Measurements from ENCODE around the gene PKMYT1. TPM values are rescaled to one million over a fixed set of nuclear protein-coding genes. Genes with fewer than 3 reads are reported as not detected.

Gene PKMYT1
- total and polyA plus RNA-seq, 2 experiments from 2014 or later, result 7.7 to 21.0 TPM

DNA sequence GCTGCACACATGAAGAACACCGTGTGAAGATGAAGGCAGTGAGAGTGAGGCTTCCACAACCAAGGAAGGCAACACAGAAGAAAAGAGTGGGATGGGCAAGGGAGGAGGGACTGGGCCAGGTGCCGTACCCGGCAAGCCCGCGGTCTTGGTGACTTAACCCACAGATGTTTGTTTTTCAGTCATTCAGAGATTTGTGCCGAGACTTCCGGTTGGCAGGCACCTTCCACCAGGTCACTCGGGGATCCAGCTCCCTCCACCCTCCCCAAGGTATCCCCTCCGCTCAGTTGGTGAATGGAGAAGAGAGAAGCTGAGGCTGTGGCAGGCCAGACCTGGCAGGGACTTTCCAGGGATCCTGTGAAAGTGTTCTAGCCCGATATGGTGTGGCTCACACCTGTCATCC is 21.0 kb downstream of the PKMYT1 start:
- Histone ChIP-seq H3K9me3 (ENCODE audit: low read depth) (no peaks in the 10 kb centered on the region), H3K4me1 (ENCODE audit: insufficient read depth) (peaks cover 12% of the 10 kb centered on the region), H3K36me3 (replicated peaks; ENCODE audit: insufficient read depth, low read depth) (no peaks in the 10 kb centered on the region), H3K27ac (no peak overlapping the region), H3K27me3 (peaks cover 23% of the 10 kb centered on the region), H3K4me2 (no peak overlapping the region), H3K4me3 (no peak overlapping the region), H3K79me2 (no peaks in the 10 kb centered on the region), H3K9me2 (replicated peaks; ENCODE audit: insufficient read depth) (no peaks in the 10 kb centered on the region), H4K20me1 (ENCODE audit: insufficient read depth, poor library complexity, severe bottlenecking) (no peaks in the 10 kb centered on the region), H2AFZ (no peak overlapping the region)
- TF ChIP-seq EZH2 (IDR thresholded peaks at IDR 0.05; ENCODE audit: borderline replicate concordance) (no peak), EZH2phosphoT487 (IDR thresholded peaks at IDR 0.05; ENCODE audit: low read depth, severe bottlenecking, unreplicated experiment) (no peak)
- TF ChIP-seq, protein P1, sequence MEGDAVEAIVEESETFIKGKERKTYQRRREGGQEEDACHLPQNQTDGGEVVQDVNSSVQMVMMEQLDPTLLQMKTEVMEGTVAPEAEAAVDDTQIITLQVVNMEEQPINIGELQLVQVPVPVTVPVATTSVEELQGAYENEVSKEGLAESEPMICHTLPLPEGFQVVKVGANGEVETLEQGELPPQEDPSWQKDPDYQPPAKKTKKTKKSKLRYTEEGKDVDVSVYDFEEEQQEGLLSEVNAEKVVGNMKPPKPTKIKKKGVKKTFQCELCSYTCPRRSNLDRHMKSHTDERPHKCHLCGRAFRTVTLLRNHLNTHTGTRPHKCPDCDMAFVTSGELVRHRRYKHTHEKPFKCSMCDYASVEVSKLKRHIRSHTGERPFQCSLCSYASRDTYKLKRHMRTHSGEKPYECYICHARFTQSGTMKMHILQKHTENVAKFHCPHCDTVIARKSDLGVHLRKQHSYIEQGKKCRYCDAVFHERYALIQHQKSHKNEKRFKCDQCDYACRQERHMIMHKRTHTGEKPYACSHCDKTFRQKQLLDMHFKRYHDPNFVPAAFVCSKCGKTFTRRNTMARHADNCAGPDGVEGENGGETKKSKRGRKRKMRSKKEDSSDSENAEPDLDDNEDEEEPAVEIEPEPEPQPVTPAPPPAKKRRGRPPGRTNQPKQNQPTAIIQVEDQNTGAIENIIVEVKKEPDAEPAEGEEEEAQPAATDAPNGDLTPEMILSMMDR (IDR thresholded peaks at IDR 0.05; ENCODE audit: poor library complexity), result no peak
- no peak for DNase-seq (ENCODE audit: low spot score)
- WGBS (ENCODE audit: low lambda C conversion rate, missing lambda C conversion rate), result 74% methylated on average over 10 of the region's 10 CpGs

DNA sequence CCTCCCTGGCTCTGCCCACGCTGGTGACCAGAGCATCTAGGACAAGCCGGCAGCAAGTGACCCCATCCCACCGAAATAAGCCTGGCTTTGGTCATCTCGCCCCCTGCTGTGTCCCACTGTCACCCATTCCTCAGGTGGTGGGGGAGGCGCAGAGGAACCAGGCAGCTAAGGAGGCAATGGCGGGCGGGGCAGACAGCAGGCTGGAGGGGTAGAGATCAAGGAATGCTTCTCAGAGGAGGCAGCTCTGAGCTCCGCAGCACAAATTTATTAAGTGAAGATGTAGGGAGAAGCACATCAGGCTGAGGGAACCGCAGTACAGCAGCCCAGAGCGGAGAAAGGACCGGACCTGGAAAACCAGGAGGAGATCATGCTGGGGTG is 23.7 kb downstream of the PKMYT1 start:
- WGBS (ENCODE audit: low lambda C conversion rate, missing lambda C conversion rate), result 90% methylated on average over 10 of the region's 11 CpGs
- H3K9me3 ChIP-seq (ENCODE audit: low read depth), result no peaks in the 10 kb centered on the region
- TF ChIP-seq EZH2 (IDR thresholded peaks at IDR 0.05; ENCODE audit: borderline replicate concordance) (no peak), EZH2phosphoT487 (IDR thresholded peaks at IDR 0.05; ENCODE audit: low read depth, severe bottlenecking, unreplicated experiment) (no peak)
- TF ChIP-seq, protein P1 (IDR thresholded peaks at IDR 0.05; ENCODE audit: poor library complexity), result no peak

DNA sequence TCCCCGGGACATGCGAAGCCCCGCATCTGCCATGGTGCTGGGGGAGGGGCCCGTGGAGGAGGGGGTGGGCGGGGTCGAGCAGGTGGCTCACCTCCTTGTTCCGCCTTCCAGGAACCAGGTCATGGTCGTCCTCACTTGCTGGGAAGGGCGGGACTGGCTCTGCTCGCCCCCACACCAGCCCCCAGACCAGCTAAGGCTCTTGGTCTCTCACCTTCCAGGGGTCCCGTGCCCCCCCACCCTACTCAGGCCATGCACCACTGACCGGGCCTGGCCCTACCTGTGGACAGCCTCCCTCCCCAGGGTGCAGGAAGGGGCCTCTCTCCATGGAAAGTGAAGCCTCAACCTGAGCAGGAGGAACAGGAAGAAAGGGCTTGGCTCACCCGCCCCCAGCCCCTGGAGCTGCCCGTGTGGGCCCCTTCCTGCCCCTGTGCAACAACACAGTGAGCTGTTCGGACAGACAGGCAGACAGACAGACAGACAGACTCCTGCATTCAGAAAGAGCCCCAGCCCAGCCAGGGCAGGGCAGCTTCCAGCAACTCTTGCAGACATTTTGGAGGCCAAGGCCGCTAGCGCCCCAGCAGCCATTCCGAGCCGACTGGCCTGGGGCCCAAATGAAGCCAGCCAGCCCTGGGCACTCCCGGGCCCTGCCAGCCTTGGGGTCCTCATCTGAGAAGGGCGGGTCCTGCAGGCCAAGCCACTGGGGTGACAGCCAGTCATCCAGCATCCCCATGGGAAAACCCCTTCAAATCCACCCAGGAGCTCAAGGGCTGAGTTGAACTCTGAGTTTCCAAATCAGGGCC is 24.3 kb downstream of the PKMYT1 start:
- Histone ChIP-seq H3K4me3 (no peak overlapping the region), H3K36me3 (replicated peaks; ENCODE audit: insufficient read depth, low read depth) (no peaks in the 10 kb centered on the region), H3K4me1 (ENCODE audit: insufficient read depth) (no peaks in the 10 kb centered on the region), H3K79me2 (no peaks in the 10 kb centered on the region), H3K4me2 (no peak overlapping the region), H3K27ac (no peak overlapping the region), H3K9me3 (ENCODE audit: low read depth) (no peaks in the 10 kb centered on the region), H2AFZ (no peak overlapping the region), H4K20me1 (ENCODE audit: insufficient read depth, poor library complexity, severe bottlenecking) (no peaks in the 10 kb centered on the region), H3K9me2 (replicated peaks; ENCODE audit: insufficient read depth) (no peaks in the 10 kb centered on the region), H3K27me3 (no peaks in the 10 kb centered on the region)
- no peak for DNase-seq (ENCODE audit: low spot score)
- TF ChIP-seq EZH2phosphoT487 (IDR thresholded peaks at IDR 0.05; ENCODE audit: low read depth, severe bottlenecking, unreplicated experiment) (no peak), EZH2 (IDR thresholded peaks at IDR 0.05; ENCODE audit: borderline replicate concordance) (no peak)
- TF ChIP-seq, protein P1 (IDR thresholded peaks at IDR 0.05; ENCODE audit: poor library complexity), result no peak
- 67% methylated on average over 14 of the region's 21 CpGs for WGBS (ENCODE audit: low lambda C conversion rate, missing lambda C conversion rate)

More for the DNA sequence above, 23.7 kb downstream of the PKMYT1 start:
- Histone ChIP-seq H3K4me2 (no peak overlapping the region), H3K27ac (no peak overlapping the region), H4K20me1 (ENCODE audit: insufficient read depth, poor library complexity, severe bottlenecking) (no peaks in the 10 kb centered on the region), H3K9me2 (replicated peaks; ENCODE audit: insufficient read depth) (no peaks in the 10 kb centered on the region), H3K27me3 (no peaks in the 10 kb centered on the region), H3K4me3 (no peak overlapping the region), H2AFZ (no peak overlapping the region), H3K4me1 (ENCODE audit: insufficient read depth) (no peaks in the 10 kb centered on the region), H3K36me3 (replicated peaks; ENCODE audit: insufficient read depth, low read depth) (no peaks in the 10 kb centered on the region), H3K79me2 (no peaks in the 10 kb centered on the region)
- no peak for DNase-seq (ENCODE audit: low spot score)

All from hepatocyte (in vitro differentiated cells).